PC-9 (cell line): Measurements from ENCODE around the gene PRR7. TPM values are rescaled to one million over a fixed set of nuclear protein-coding genes. Genes with fewer than 3 reads are reported as not detected.
A peak's percentile ranks its signal among the peaks of the same experiment; 100 is the strongest.
"Not testable (repeated sequence)": the region's sequence is repeated elsewhere in the genome, so short reads cannot be mapped to it uniquely, and the experiment has no call there.

ENCODE experiments used
- BruUV-seq: library from RNA; stranded (reverse); fragments of 400-500 nt; replicated peaks from 2 replicates; lab custom pipeline; 2021; lab: Mats Ljungman, UMichigan
- CTCF ChIA-PET: fragments of 300-600 bp; sonication (Branson Sonifier 250); formaldehyde crosslinking; loops from one replicate; lab custom pipeline; 2022; ENCODE audit warnings: antibody characterized with exemption; lab: Charles Lee
- POLR2A ChIA-PET: fragments of 300-600 bp; sonication (Branson Sonifier 250); formaldehyde crosslinking; loops from one replicate; lab custom pipeline; 2022; ENCODE audit warnings: antibody characterized with exemption; ENCODE audit not compliant: unreplicated experiment; lab: Charles Lee
- DNase-seq, 2 experiments: peaks; one replicate each; pipeline versions ENCODE4 v3.0.0 to v3.0.0-alpha.2; 2015 to 2022; ENCODE audit warnings: mixed read lengths in 1 of 2
- H2AFZ ChIP-seq: fragments of 200-600 bp; sonication (generic); 2 replicates; pipeline ENCODE4 v1.8.1; 2017; ENCODE audit warnings: antibody characterized with exemption
- H3F3A ChIP-seq: fragments of 200-600 bp; sonication (generic); 2 replicates; pipeline ENCODE4 v1.8.1; 2017; ENCODE audit warnings: antibody characterized with exemption, mild to moderate bottlenecking, low read depth; ENCODE audit not compliant: insufficient read depth
- H3K27ac ChIP-seq: fragments of 200-600 bp; sonication (generic); 2 replicates; pipeline ENCODE4 v1.6.1; 2016; ENCODE audit warnings: mixed run types
- H3K27me3 ChIP-seq: fragments of 200-600 bp; sonication (generic); 2 replicates; pipeline ENCODE4 v1.6.1; 2016; ENCODE audit warnings: low read depth, mixed run types; ENCODE audit not compliant: insufficient read depth
- H3K36me3 ChIP-seq: fragments of 200-600 bp; sonication (generic); 2 replicates; pipeline ENCODE4 v1.6.1; 2016; ENCODE audit warnings: low read depth, mixed run types
- H3K4me1 ChIP-seq: fragments of 200-600 bp; sonication (generic); replicated peaks from 2 replicates; pipeline ENCODE4 v1.6.1; 2016; ENCODE audit warnings: mixed run types; ENCODE audit not compliant: insufficient read depth
- H3K4me2 ChIP-seq: fragments of 200-600 bp; sonication (generic); 2 replicates; pipeline ENCODE4 v1.6.1; 2017; ENCODE audit warnings: mixed run types
- H3K4me3 ChIP-seq: fragments of 200-600 bp; sonication (generic); 2 replicates; pipeline ENCODE4 v1.6.1; 2016; ENCODE audit warnings: mixed run types
- H3K79me2 ChIP-seq: fragments of 200-600 bp; sonication (generic); 2 replicates; pipeline ENCODE4 v1.6.1; 2017; ENCODE audit warnings: low read depth, mixed run types
- H3K9me2 ChIP-seq: fragments of 200-600 bp; sonication (generic); 2 replicates; pipeline ENCODE4 v1.8.1; 2017; ENCODE audit warnings: mild to moderate bottlenecking; ENCODE audit not compliant: insufficient read depth
- H3K9me3 ChIP-seq: fragments of 200-600 bp; sonication (generic); 2 replicates; pipeline ENCODE4 v1.8.1; 2016; ENCODE audit warnings: low read depth; ENCODE audit not compliant: insufficient read depth
- H4K20me1 ChIP-seq: fragments of 200-600 bp; sonication (generic); 2 replicates; pipeline ENCODE4 v1.8.1; 2017; ENCODE audit not compliant: insufficient read depth
- EZH2 ChIP-seq: fragments of 200-600 bp; sonication (generic); IDR thresholded peaks from 2 replicates; pipeline ENCODE4 v1.8.0; 2017; ENCODE audit warnings: antibody characterized with exemption, low read depth
- intact Hi-C: fragments of 100-400 bp; cut with micrococcal nuclease; formaldehyde crosslinking; loops from one replicate; pipeline ENCODE4 v1.10.0; 2022; ENCODE audit not compliant: unreplicated experiment
- total RNA-seq: library from RNA; stranded (reverse); gene quantifications from 2 replicates; pipeline ENCODE4 v1.2.3, GENCODE V29; 2021
- TF ChIP-seq, protein P1 (sequence below): fragments of 200-600 bp; sonication (generic); conservative IDR thresholded peaks from 2 replicates; pipeline ENCODE4 v1.6.1; 2017; ENCODE audit warnings: mixed run types, antibody characterized with exemption, mild to moderate bottlenecking, moderate library complexity

The PRR7 gene
- total RNA-seq, 1 experiment from 2014 or later: 22.2 TPM

DNA sequence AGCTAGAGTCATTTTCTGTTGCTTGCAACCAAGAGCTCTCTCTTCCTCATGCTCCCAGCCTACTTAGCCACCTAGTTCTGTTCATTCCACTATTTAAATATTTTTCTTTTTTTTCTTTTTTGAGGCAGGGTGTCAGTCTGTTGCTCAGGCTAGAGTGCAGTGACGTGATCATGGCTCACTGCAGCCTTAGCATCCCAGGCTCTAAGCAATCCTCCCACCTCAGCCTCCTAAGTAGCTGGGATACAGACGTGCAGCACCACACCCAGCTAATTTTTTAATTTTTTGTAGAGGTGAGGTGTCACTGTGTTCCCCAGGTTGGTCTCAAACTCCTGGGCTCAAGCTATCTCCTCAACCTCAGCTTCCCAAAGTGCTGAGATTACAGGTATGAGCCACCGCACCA, 32.1 kb upstream of the PRR7 start:
- no peak overlapping the region for H3K4me2 ChIP-seq
- H3F3A ChIP-seq: no peaks in the 10 kb centered on the region
- H3K4me3 ChIP-seq: no peak overlapping the region
- no peak overlapping the region for H3K27ac ChIP-seq
- DNase-seq: no peak
- no peaks in the 10 kb centered on the region for H3K9me2 ChIP-seq
- no peaks in the 10 kb centered on the region for H3K36me3 ChIP-seq
- intact Hi-C loops: no loop called here
- POLR2A ChIA-PET: interaction anchor here (0.6 kb wide), 1 partner anchor 66 kb away, joined by 22 read pairs; no protein-coding TSS in a partner anchor
- H2AFZ ChIP-seq: no peak overlapping the region
- H3K79me2 ChIP-seq: no peaks in the 10 kb centered on the region
- TF ChIP-seq, protein P1, sequence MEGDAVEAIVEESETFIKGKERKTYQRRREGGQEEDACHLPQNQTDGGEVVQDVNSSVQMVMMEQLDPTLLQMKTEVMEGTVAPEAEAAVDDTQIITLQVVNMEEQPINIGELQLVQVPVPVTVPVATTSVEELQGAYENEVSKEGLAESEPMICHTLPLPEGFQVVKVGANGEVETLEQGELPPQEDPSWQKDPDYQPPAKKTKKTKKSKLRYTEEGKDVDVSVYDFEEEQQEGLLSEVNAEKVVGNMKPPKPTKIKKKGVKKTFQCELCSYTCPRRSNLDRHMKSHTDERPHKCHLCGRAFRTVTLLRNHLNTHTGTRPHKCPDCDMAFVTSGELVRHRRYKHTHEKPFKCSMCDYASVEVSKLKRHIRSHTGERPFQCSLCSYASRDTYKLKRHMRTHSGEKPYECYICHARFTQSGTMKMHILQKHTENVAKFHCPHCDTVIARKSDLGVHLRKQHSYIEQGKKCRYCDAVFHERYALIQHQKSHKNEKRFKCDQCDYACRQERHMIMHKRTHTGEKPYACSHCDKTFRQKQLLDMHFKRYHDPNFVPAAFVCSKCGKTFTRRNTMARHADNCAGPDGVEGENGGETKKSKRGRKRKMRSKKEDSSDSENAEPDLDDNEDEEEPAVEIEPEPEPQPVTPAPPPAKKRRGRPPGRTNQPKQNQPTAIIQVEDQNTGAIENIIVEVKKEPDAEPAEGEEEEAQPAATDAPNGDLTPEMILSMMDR: no peak
- TF ChIP-seq EZH2: no peak
- H3K27me3 ChIP-seq: no peaks in the 10 kb centered on the region
- BruUV-seq: no TSS peak
- 0 out of 2 replicates have a peak, but pooled peaks cover 4% of the 10 kb centered on the region for H3K4me1 ChIP-seq
- no peaks in the 10 kb centered on the region for H3K9me3 ChIP-seq
- H4K20me1 ChIP-seq: no peaks in the 10 kb centered on the region
- CTCF ChIA-PET: interaction anchor here (0.6 kb wide), 1 partner anchor 31 kb away, joined by 3 read pairs; no protein-coding TSS in a partner anchor

DNA sequence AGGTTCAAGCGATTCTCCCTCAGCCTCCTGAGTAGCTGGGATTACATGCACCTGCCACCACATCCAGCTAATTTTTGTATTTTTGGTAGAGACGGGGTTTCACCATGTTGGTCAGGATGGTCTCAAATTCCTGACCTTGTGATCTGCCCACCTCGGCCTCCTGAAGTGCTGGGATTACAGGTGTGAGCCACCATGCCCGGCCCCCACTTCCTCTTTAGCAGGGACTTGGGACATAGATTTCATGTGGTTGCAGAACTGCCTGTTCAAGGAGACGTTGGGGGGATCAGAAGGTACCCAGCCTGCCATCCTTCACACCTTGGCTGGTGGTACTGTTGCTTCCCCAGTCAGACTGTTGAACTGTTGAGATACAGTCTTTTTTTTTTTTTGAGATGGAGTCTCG, 29.5 kb upstream of the PRR7 start:
- H3K79me2 ChIP-seq, H3K27ac ChIP-seq, H3K9me3 ChIP-seq, H3K36me3 ChIP-seq, DNase-seq, H3K4me3 ChIP-seq, H3K27me3 ChIP-seq, H3F3A ChIP-seq, H3K4me2 ChIP-seq, H4K20me1 ChIP-seq, H3K9me2 ChIP-seq, POLR2A ChIA-PET, intact Hi-C loops, H3K4me1 ChIP-seq, H2AFZ ChIP-seq, BruUV-seq: not testable (repeated sequence)
- CTCF ChIA-PET: interaction anchor here (1.1 kb wide), 1 partner anchor 39 kb away, joined by 4 read pairs; no protein-coding TSS in a partner anchor

DNA sequence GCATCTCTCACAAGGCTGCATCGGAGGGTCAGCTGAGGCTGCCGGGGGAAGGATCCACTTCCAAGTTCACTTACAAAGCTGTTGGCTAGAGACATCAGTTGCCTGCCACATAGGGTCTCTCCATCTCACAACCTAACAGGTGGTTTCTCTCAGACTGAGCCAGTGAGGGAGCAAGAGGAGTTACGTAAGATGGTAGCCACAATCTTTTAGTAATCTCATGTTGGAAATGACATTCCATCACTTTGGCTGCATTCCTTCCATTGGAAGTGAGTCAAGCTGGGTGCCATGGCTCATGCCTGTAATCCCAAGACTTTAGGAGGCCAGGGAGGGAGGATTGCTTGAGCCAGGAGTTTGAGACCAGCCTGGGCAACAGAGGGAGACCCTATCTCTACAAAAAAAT, 27.6 kb upstream of the PRR7 start:
- no peak overlapping the region for H3K4me3 ChIP-seq
- H3K4me1 ChIP-seq: 0 out of 2 replicates have a peak, but pooled peaks cover 4% of the 10 kb centered on the region
- no peaks in the 10 kb centered on the region for H3F3A ChIP-seq
- no peaks in the 10 kb centered on the region for H3K36me3 ChIP-seq
- peak in 1 of 2 experiments; percentile 60 for DNase-seq
- H4K20me1 ChIP-seq: no peaks in the 10 kb centered on the region
- H3K79me2 ChIP-seq: no peaks in the 10 kb centered on the region
- no TSS peak for BruUV-seq
- ChIA-PET CTCF (no interaction called here), POLR2A (no interaction called here)
- H3K27me3 ChIP-seq: no peaks in the 10 kb centered on the region
- TF ChIP-seq, protein P1: no peak
- no peak for TF ChIP-seq EZH2
- H3K27ac ChIP-seq: no peak overlapping the region
- no peak overlapping the region for H3K4me2 ChIP-seq
- H3K9me3 ChIP-seq: no peaks in the 10 kb centered on the region
- intact Hi-C loops: no loop called here
- no peaks in the 10 kb centered on the region for H3K9me2 ChIP-seq
- no peak overlapping the region for H2AFZ ChIP-seq

DNA sequence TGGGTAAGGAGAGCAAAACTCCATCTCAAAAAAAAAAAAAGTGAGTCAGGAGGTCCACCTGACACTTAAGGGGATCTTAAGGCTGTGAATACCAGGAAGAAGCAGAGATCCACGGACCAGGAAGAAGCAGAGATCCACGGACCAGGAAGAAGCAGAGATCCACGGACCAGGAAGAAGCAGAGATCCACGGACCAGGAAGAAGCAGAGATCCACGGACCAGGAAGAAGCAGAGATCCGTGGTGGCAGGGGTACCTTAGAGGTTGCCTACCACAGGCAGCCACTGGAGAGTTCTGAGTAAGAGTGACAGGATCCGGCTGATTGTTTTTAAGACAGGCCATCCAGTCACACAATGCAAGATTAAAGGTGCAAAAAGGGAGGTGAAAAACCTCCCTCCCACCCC, 26.1 kb upstream of the PRR7 start:
- H3K36me3 ChIP-seq, H3K79me2 ChIP-seq, H4K20me1 ChIP-seq, H3K4me3 ChIP-seq, H3K9me3 ChIP-seq, H3K27ac ChIP-seq, CTCF ChIA-PET, H3K9me2 ChIP-seq, intact Hi-C loops, H3F3A ChIP-seq, BruUV-seq, H2AFZ ChIP-seq, H3K4me2 ChIP-seq, POLR2A ChIA-PET, DNase-seq, H3K27me3 ChIP-seq: not testable (repeated sequence)
- H3K4me1 ChIP-seq: peaks cover 10% of the 10 kb centered on the region
